IMR-90 (cell line): Measurements from ENCODE around the gene OR4K17. TPM values are rescaled to one million over a fixed set of nuclear protein-coding genes. Genes with fewer than 3 reads are reported as not detected.

Source experiments
- ATAC-seq: fragments of 200-7000 bp; cut with Tn5 transposase; 2 replicates; pipeline ENCODE4 v1.9.1; 2020; ENCODE audit warnings: low read depth, mild to moderate bottlenecking, moderate library complexity
- BruUV-seq: library from RNA; stranded (reverse); fragments of 400-500 nt; replicated peaks from 2 replicates; lab custom pipeline; 2021; lab: Mats Ljungman, UMichigan
- CTCF ChIA-PET: fragments of 300-600 bp; formaldehyde crosslinking; extraction: SDS; loops from one replicate; lab custom pipeline; 2021; ENCODE audit warnings: antibody characterized with exemption; lab: Yijun Ruan, JAX
- POLR2A ChIA-PET: fragments of 300-600 bp; sonication (Branson Sonifier 250); formaldehyde crosslinking; loops from one replicate; lab custom pipeline; 2022; ENCODE audit warnings: antibody characterized with exemption; ENCODE audit not compliant: unreplicated experiment; lab: Charles Lee
- DNase-seq: peaks from one replicate; pipeline ENCODE4 v3.0.0; 2013
- H2AFZ ChIP-seq: replicated peaks from 2 replicates; pipeline ENCODE3; 2013; ENCODE audit warnings: low read length, mild to moderate bottlenecking; ENCODE audit not compliant: poor library complexity
- H2AK5ac ChIP-seq: 2 replicates; pipeline ENCODE4 v1.6.1; 2013; ENCODE audit warnings: low read depth, low read length, inconsistent platforms
- H2AK9ac ChIP-seq: replicated peaks from 2 replicates; pipeline ENCODE3; 2013; ENCODE audit warnings: mild to moderate bottlenecking, low read depth, low read length, moderate library complexity; ENCODE audit not compliant: poor library complexity
- H2BK120ac ChIP-seq: 2 replicates; pipeline ENCODE4 v1.6.1; 2013; ENCODE audit warnings: low read depth, low read length, inconsistent platforms
- H2BK15ac ChIP-seq: 3 replicates; pipeline ENCODE4 v1.6.1; 2013; ENCODE audit warnings: low read depth, low read length, inconsistent platforms
- H2BK20ac ChIP-seq: 2 replicates; pipeline ENCODE4 v1.6.1; 2013; ENCODE audit warnings: low read depth, mild to moderate bottlenecking, inconsistent platforms, low read length, moderate library complexity
- H2BK5ac ChIP-seq: 2 replicates; pipeline ENCODE4 v1.6.1; 2013; ENCODE audit warnings: mild to moderate bottlenecking, low read depth, low read length, inconsistent platforms; ENCODE audit not compliant: poor library complexity, severe bottlenecking
- H3K14ac ChIP-seq: replicated peaks from 2 replicates; pipeline ENCODE4 v1.6.1; 2013; ENCODE audit warnings: low read depth, low read length, inconsistent platforms
- H3K18ac ChIP-seq: 2 replicates; pipeline ENCODE4 v1.6.1; 2013; ENCODE audit warnings: low read depth, low read length, control low read depth
- H3K23ac ChIP-seq: 2 replicates; pipeline ENCODE4 v1.6.1; 2013; ENCODE audit warnings: low read depth, low read length, inconsistent platforms
- H3K27ac ChIP-seq: 2 replicates; pipeline ENCODE4 v1.5.1; 2013; ENCODE audit warnings: mild to moderate bottlenecking, control low read depth, low read length; ENCODE audit not compliant: insufficient read depth
- H3K27me3 ChIP-seq: 2 replicates; pipeline ENCODE4 v1.6.1; 2013; ENCODE audit warnings: low read length; ENCODE audit not compliant: control insufficient read depth, insufficient read depth
- H3K36me3 ChIP-seq: 2 replicates; pipeline ENCODE4 v1.6.1; 2013; ENCODE audit warnings: low read length, mixed read lengths; ENCODE audit not compliant: control insufficient read depth, insufficient read depth
- H3K4ac ChIP-seq: 2 replicates; pipeline ENCODE4 v1.6.1; 2013; ENCODE audit warnings: low read depth, low read length, inconsistent platforms
- H3K4me1 ChIP-seq: 2 replicates; pipeline ENCODE4 v1.6.1; 2013; ENCODE audit warnings: low read length, mixed read lengths; ENCODE audit not compliant: control insufficient read depth, insufficient read depth
- H3K4me2 ChIP-seq: 2 replicates; pipeline ENCODE4 v1.6.1; 2013; ENCODE audit warnings: low read depth, mild to moderate bottlenecking, control low read depth, low read length, moderate library complexity
- H3K4me3 ChIP-seq: 2 replicates; pipeline ENCODE4 v1.5.1; 2013; ENCODE audit warnings: low read depth, mild to moderate bottlenecking, control low read depth, low read length, moderate library complexity; ENCODE audit not compliant: insufficient read depth
- H3K56ac ChIP-seq: 2 replicates; pipeline ENCODE4 v1.6.1; 2013; ENCODE audit warnings: low read length, inconsistent platforms; ENCODE audit not compliant: insufficient read depth; ENCODE audit errors: extremely low read depth
- H3K79me1 ChIP-seq, 2 experiments: 2 replicates each; pipeline ENCODE4 v1.6.1; 2013; ENCODE audit warnings: low read length in 2 of 2, inconsistent platforms in 1 of 2, low read depth in 1 of 2
- H3K9ac ChIP-seq: 2 replicates; pipeline ENCODE4 v1.6.1; 2013; ENCODE audit warnings: low read depth, low read length, control low read depth
- H3K9me1 ChIP-seq: 2 replicates; pipeline ENCODE4 v1.6.1; 2013; ENCODE audit warnings: low read length, inconsistent platforms; ENCODE audit not compliant: insufficient read depth
- H3K9me3 ChIP-seq: 2 replicates; pipeline ENCODE4 v1.6.1; 2013; ENCODE audit warnings: low read length; ENCODE audit not compliant: control insufficient read depth, insufficient read depth
- H4K20me1 ChIP-seq: 2 replicates; pipeline ENCODE4 v1.6.1; 2013; ENCODE audit warnings: low read length, inconsistent platforms; ENCODE audit not compliant: insufficient read depth
- H4K5ac ChIP-seq: 2 replicates; pipeline ENCODE4 v1.6.1; 2013; ENCODE audit warnings: mild to moderate bottlenecking, low read depth, low read length, control low read depth
- H4K8ac ChIP-seq, 2 experiments: 2 replicates each; pipeline ENCODE4 v1.6.1; 2013; ENCODE audit warnings: low read depth in 2 of 2, low read length in 2 of 2, control low read depth in 1 of 2, inconsistent platforms in 1 of 2
- H4K91ac ChIP-seq: 2 replicates; pipeline ENCODE4 v1.6.1; 2013; ENCODE audit warnings: low read depth, low read length, inconsistent platforms; ENCODE audit not compliant: insufficient read depth
- CHD1 ChIP-seq: IDR thresholded peaks from 2 replicates; pipeline ENCODE4 v1.6.1; 2012; ENCODE audit warnings: low read depth, low read length, improper control_type of control experiment
- FOS ChIP-seq: fragments of 150-350 bp; IDR thresholded peaks from 2 replicates; pipeline ENCODE4 v1.6.1; 2016; ENCODE audit warnings: low read depth, low read length
- RAD21 ChIP-seq: IDR thresholded peaks from 2 replicates; pipeline ENCODE4 v1.6.1; 2012; ENCODE audit warnings: low read length, improper control_type of control experiment
- SMC3 ChIP-seq: fragments of 150-350 bp; IDR thresholded peaks from 2 replicates; pipeline ENCODE4 v1.6.1; 2016; ENCODE audit warnings: low read depth, mild to moderate bottlenecking, antibody characterized with exemption, low read length, moderate library complexity
- WGBS, 2 experiments: methylation state at CpG; one replicate each; pipeline versions ENCODE4 v1.1.5 to v1.1.7; 2013; ENCODE audit warnings: missing lambda C conversion rate in 2 of 2; ENCODE audit not compliant: insufficient read length in 1 of 2; ENCODE audit errors: extremely low coverage in 2 of 2; 5-methylcytosine and 5-hydroxymethylcytosine counted together
- dilution Hi-C: fragments of 300-500 bp; cut with HindIII; formaldehyde crosslinking; loops from one replicate; pipeline ENCODE4 v1.14.3; 2018; ENCODE audit warnings: low sequenced_read_pairs; ENCODE audit not compliant: unreplicated experiment
- in situ Hi-C: fragments of 300-500 bp; cut with MboI; formaldehyde crosslinking; loops from 3 replicates; pipeline ENCODE4 v1.14.3; 2019; ENCODE audit warnings: low sequenced_read_pairs, inconsistent platforms, mixed read lengths
- intact Hi-C: fragments of 100-400 bp; cut with micrococcal nuclease; formaldehyde crosslinking; loops from 2 replicates; pipeline ENCODE4 v1.10.0; 2022
- polyA plus RNA-seq, 3 experiments: library from polyadenylated mRNA; depleted of rRNA; stranded (reverse); fragments of >200 nt; gene quantifications; 2 replicates each; pipeline ENCODE4 v1.2.3, GENCODE V29; 2012; ENCODE audit warnings: low replicate concordance in 1 of 3
- total RNA-seq: library from RNA; depleted of rRNA; stranded (reverse); fragments of >200 nt; gene quantifications from 2 replicates; pipeline ENCODE4 v1.2.3, GENCODE V29; 2012
- TF ChIP-seq, protein P1 (sequence below): fragments of 150-350 bp; IDR thresholded peaks from 2 replicates; pipeline ENCODE4 v1.6.1; 2016; ENCODE audit warnings: low read depth, mild to moderate bottlenecking, low read length, moderate library complexity, borderline replicate concordance
- TF ChIP-seq, protein P2 (sequence below): fragments of 150-350 bp; IDR thresholded peaks from 2 replicates; pipeline ENCODE4 v1.6.1; 2017; ENCODE audit warnings: mild to moderate bottlenecking, antibody characterized with exemption, low read length, low read depth

The OR4K17 gene
- total and polyA plus RNA-seq, 2 of the 4 experiments (the other 2 are of a cell fraction): not detected

DNA sequence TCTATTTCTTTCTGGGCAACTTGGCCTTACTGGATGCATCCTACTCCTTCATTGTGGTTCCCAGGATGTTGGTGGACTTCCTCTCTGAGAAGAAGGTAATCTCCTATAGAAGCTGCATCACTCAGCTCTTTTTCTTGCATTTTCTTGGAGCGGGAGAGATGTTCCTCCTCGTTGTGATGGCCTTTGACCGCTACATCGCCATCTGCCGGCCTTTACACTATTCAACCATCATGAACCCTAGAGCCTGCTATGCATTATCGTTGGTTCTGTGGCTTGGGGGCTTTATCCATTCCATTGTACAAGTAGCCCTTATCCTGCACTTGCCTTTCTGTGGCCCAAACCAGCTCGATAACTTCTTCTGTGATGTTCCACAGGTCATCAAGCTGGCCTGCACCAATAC is 33.4 kb downstream of the OR4K17 start:
- ATAC-seq (no peak), DNase-seq (no peak)
- Histone ChIP-seq H4K91ac (no peak overlapping the region), H3K79me1 (no peaks in the 10 kb centered on the region), H3K9ac (no peak overlapping the region), H4K20me1 (no peaks in the 10 kb centered on the region), H2BK20ac (no peak overlapping the region), H2AFZ (no peak overlapping the region), H3K36me3 (no peaks in the 10 kb centered on the region), H3K23ac (no peak overlapping the region), H3K4me1 (no peaks in the 10 kb centered on the region), H3K27me3 (no peaks in the 10 kb centered on the region), H2BK5ac (no peak overlapping the region), H3K4ac (no peak overlapping the region), H3K18ac (no peak overlapping the region), H3K56ac (no peak overlapping the region), H3K9me1 (no peaks in the 10 kb centered on the region), H4K5ac (no peak overlapping the region), H3K27ac (no peak overlapping the region), H2BK120ac (no peak overlapping the region), H3K14ac (no peak overlapping the region), H4K8ac (no peak overlapping the region), H3K4me3 (no peak overlapping the region), H2AK9ac (no peak overlapping the region), H2AK5ac (no peak overlapping the region), H2BK15ac (no peak overlapping the region), H3K4me2 (no peak overlapping the region), H3K9me3 (peaks cover 2% of the 10 kb centered on the region)
- CTCF ChIA-PET: no interaction called here
- BruUV-seq: no TSS peak
- POLR2A ChIA-PET: no interaction called here
- TF ChIP-seq SMC3: no peak
- no peak for TF ChIP-seq RAD21
- TF ChIP-seq, protein P1, sequence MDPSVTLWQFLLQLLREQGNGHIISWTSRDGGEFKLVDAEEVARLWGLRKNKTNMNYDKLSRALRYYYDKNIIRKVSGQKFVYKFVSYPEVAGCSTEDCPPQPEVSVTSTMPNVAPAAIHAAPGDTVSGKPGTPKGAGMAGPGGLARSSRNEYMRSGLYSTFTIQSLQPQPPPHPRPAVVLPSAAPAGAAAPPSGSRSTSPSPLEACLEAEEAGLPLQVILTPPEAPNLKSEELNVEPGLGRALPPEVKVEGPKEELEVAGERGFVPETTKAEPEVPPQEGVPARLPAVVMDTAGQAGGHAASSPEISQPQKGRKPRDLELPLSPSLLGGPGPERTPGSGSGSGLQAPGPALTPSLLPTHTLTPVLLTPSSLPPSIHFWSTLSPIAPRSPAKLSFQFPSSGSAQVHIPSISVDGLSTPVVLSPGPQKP: no peak
- TF ChIP-seq, protein P2, sequence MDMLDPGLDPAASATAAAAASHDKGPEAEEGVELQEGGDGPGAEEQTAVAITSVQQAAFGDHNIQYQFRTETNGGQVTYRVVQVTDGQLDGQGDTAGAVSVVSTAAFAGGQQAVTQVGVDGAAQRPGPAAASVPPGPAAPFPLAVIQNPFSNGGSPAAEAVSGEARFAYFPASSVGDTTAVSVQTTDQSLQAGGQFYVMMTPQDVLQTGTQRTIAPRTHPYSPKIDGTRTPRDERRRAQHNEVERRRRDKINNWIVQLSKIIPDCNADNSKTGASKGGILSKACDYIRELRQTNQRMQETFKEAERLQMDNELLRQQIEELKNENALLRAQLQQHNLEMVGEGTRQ: no peak
- TF ChIP-seq FOS: no peak
- TF ChIP-seq CHD1: no peak
- dilution Hi-C loops: no loop called here
- in situ Hi-C loops: no loop called here
- intact Hi-C loops: no loop called here
- WGBS, 2 experiments: 20% methylated on average over 1 of the region's 7 CpGs; no CpG with 5 or more reads in 1 of the 2 experiments
